Loucy (cell line): ENCODE data around the gene ATP6V1G2.

Experiments
- CTCF ChIP-seq: fragments of 200-600 bp; sonication (generic); conservative IDR thresholded peaks from 2 replicates; pipeline ENCODE4 v1.5.1; 2014; ENCODE audit warnings: mild to moderate bottlenecking, antibody characterized with exemption, low read length
- EZH2phosphoT487 ChIP-seq: fragments of 200-600 bp; IDR thresholded peaks from 2 replicates; pipeline ENCODE4 v1.6.1; 2018; ENCODE audit warnings: antibody characterized with exemption, mild to moderate bottlenecking, moderate library complexity, borderline replicate concordance

GRCh38 chr6:31559958-31560696 lies 13.7 kb upstream of the ATP6V1G2 start:
- no peak for TF ChIP-seq CTCF
- 0 out of 2 replicates have a peak, but pooled peaks have one; percentile 12 for TF ChIP-seq EZH2phosphoT487
